K562 (cell line): ENCODE measurements around the gene SLC5A10. TPM values are rescaled to one million over a fixed set of nuclear protein-coding genes. Genes with fewer than 3 reads are reported as not detected.

Source experiments
- ATAC-seq: fragments of 200-7000 bp; cut with Tn5 transposase; 3 replicates; pipeline ENCODE4 v1.9.1; 2020; ENCODE audit warnings: moderate library complexity
- BruUV-seq: library from RNA; stranded (reverse); fragments of 400-500 nt; replicated peaks from 2 replicates; lab custom pipeline; 2021; lab: Mats Ljungman, UMichigan
- CTCF ChIA-PET: fragments of 300-600 bp; formaldehyde crosslinking; extraction: SDS; loops from one replicate; lab custom pipeline; 2021; ENCODE audit warnings: low intra/inter-chr PET ratio; lab: Yijun Ruan, JAX
- POLR2A ChIA-PET: fragments of 300-600, 350-650 bp; sonication (Branson Sonifier 250); formaldehyde crosslinking; extraction: SDS; loops from one replicate; lab custom pipeline; 2021; ENCODE audit warnings: antibody characterized with exemption, inconsistent platforms; lab: Yijun Ruan, JAX
- DNase-seq, 4 experiments: peaks; one replicate each; pipeline versions ENCODE4 v3.0.0 to v3.0.0-alpha.2; 2011 to 2018; ENCODE audit warnings: low spot score in 3 of 4, mixed read lengths in 3 of 4; ENCODE audit errors: extremely low read depth in 1 of 4
- FAIRE-seq: peaks from 2 replicates; lab custom pipeline; 2011; peaks lifted over from hg19 to GRCh38; lab: Jason Lieb, UNC
- H2AFZ ChIP-seq: 2 replicates; pipeline ENCODE4 v1.6.0; 2011; ENCODE audit warnings: low read depth, low read length, control low read depth, inconsistent platforms
- H3K27ac ChIP-seq: fragments of 200-600 bp; 3 replicates; pipeline ENCODE4 v1.8.0; 2011; ENCODE audit warnings: low read depth, mild to moderate bottlenecking, control low read depth, inconsistent platforms, low read length, moderate library complexity, mixed read lengths; ENCODE audit errors: extremely low read depth
- H3K27me3 ChIP-seq, 2 experiments: fragments of 300-600 bp in 1 of 2; 2 replicates in 1 of 2; 3 replicates in 1 of 2; pipeline versions ENCODE4 v1.6.0 to v1.8.0; 2011; ENCODE audit warnings: inconsistent platforms in 2 of 2, low read length in 2 of 2, mild to moderate bottlenecking in 1 of 2, mixed read lengths in 1 of 2, moderate library complexity in 1 of 2; ENCODE audit not compliant: control insufficient read depth in 2 of 2, insufficient read depth in 2 of 2
- H3K36me3 ChIP-seq: fragments of 300-600 bp; 3 replicates; pipeline ENCODE4 v1.8.0; 2011; ENCODE audit warnings: mild to moderate bottlenecking, low read length, inconsistent platforms; ENCODE audit not compliant: control insufficient read depth, insufficient read depth
- H3K4me1 ChIP-seq, 2 experiments: fragments of 200-600 bp in 1 of 2; replicated peaks in 1 of 2; 2 replicates in 1 of 2; 3 replicates in 1 of 2; pipeline versions ENCODE4 v1.5.1 to v1.8.0; 2011; ENCODE audit warnings: inconsistent platforms in 2 of 2, low read length in 2 of 2, mild to moderate bottlenecking in 1 of 2, mixed read lengths in 1 of 2, moderate library complexity in 1 of 2; ENCODE audit not compliant: control insufficient read depth in 2 of 2, insufficient read depth in 2 of 2
- H3K4me2 ChIP-seq: 2 replicates; pipeline ENCODE4 v1.6.1; 2011; ENCODE audit warnings: low read length, control low read depth, inconsistent platforms, mixed read lengths; ENCODE audit not compliant: insufficient read depth
- H3K4me3 ChIP-seq: fragments of 200-600 bp; sonication (generic), shearing (Covaris generic); 2 replicates; pipeline ENCODE4 v1.5.1; 2016; ENCODE audit warnings: control low read depth, inconsistent platforms
- H3K79me2 ChIP-seq: fragments of 200-600 bp; 3 replicates; pipeline ENCODE4 v1.8.0; 2011; ENCODE audit warnings: low read length, inconsistent platforms; ENCODE audit not compliant: control insufficient read depth, insufficient read depth
- H3K9ac ChIP-seq, 2 experiments: 2 replicates each; pipeline versions ENCODE4 v1.6.0 to v1.6.1; 2011; ENCODE audit warnings: low read depth in 2 of 2, low read length in 2 of 2, control low read depth in 1 of 2, inconsistent platforms in 1 of 2, mild to moderate bottlenecking in 1 of 2, mixed read lengths in 1 of 2; ENCODE audit not compliant: insufficient read depth in 1 of 2
- H3K9me1 ChIP-seq: one replicate; pipeline ENCODE4 v1.6.0; 2011; ENCODE audit warnings: inconsistent platforms, mild to moderate bottlenecking, low read length, moderate library complexity; ENCODE audit not compliant: control insufficient read depth, insufficient read depth
- H3K9me3 ChIP-seq: replicated peaks from 2 replicates; pipeline ENCODE4 v1.5.1; 2011; ENCODE audit warnings: low read depth, low read length, inconsistent platforms; ENCODE audit not compliant: control insufficient read depth, insufficient read depth
- H4K20me1 ChIP-seq: replicated peaks from 2 replicates; pipeline ENCODE4 v1.6.1; 2011; ENCODE audit warnings: low read length, inconsistent platforms, mixed read lengths; ENCODE audit not compliant: control insufficient read depth, insufficient read depth
- ARID1B ChIP-seq: fragments of 450-650 bp; IDR thresholded peaks from 2 replicates; pipeline ENCODE4 v1.6.1; 2016; ENCODE audit warnings: antibody characterized with exemption, mild to moderate bottlenecking, inconsistent platforms
- CBFA2T2 ChIP-seq: fragments of 450-650 bp; conservative IDR thresholded peaks from 2 replicates; pipeline ENCODE4 v1.6.1; 2017; ENCODE audit warnings: mild to moderate bottlenecking
- FOXA3 ChIP-seq, 2 experiments: fragments of 450-650 bp in 1 of 2; sonication (generic) in 1 of 2; formaldehyde crosslinking; IDR thresholded peaks in 1 of 2; conservative IDR thresholded peaks in 1 of 2; 2 replicates each; pipeline versions ENCODE4 v1.4.0 to v1.8.0; 2020 to 2022; ENCODE audit warnings: mild to moderate bottlenecking in 2 of 2, missing genetic modification reagents in 1 of 2
- MEIS2 ChIP-seq: fragments of 450-650 bp; IDR thresholded peaks from 2 replicates; pipeline ENCODE4 v1.6.1; 2014; ENCODE audit warnings: mild to moderate bottlenecking; ENCODE audit not compliant: partially characterized antibody
- MTA2 ChIP-seq: fragments of 450-650 bp; IDR thresholded peaks from 2 replicates; pipeline ENCODE4 v1.6.1; 2016; ENCODE audit warnings: low read depth
- NCOR1 ChIP-seq: fragments of 450-650 bp; IDR thresholded peaks from 2 replicates; pipeline ENCODE4 v1.6.1; 2016; ENCODE audit warnings: mild to moderate bottlenecking, moderate library complexity
- TAL1 ChIP-seq: fragments of 450-650 bp; IDR thresholded peaks from 2 replicates; pipeline ENCODE4 v1.6.1; 2016; ENCODE audit warnings: mild to moderate bottlenecking
- ZBTB8A ChIP-seq: fragments of 450-650 bp; IDR thresholded peaks from 2 replicates; pipeline ENCODE4 v1.6.1; 2018; ENCODE audit warnings: mild to moderate bottlenecking, moderate library complexity; ENCODE audit not compliant: partially characterized antibody
- ZC3H11A ChIP-seq: IDR thresholded peaks from 2 replicates; pipeline ENCODE4 v1.6.1; 2012; ENCODE audit warnings: low read depth, low read length, improper control_type of control experiment
- ZNF133 ChIP-seq: fragments of 250-450 bp; sonication (Bioruptor Pico); IDR thresholded peaks from 2 replicates; pipeline ENCODE4 v1.4.0; 2020; ENCODE audit warnings: mild to moderate bottlenecking
- WGBS: fragments of 100-300 bp; shearing (Covaris generic); methylation state at CpG from one replicate; pipeline ENCODE4 v1.1.6; 2016; ENCODE audit warnings: low coverage, mixed read lengths; ENCODE audit not compliant: insufficient coverage; ENCODE audit errors: missing lambda C conversion rate; 5-methylcytosine and 5-hydroxymethylcytosine counted together
- in situ Hi-C: fragments of 300-500 bp; cut with MboI; formaldehyde crosslinking; loops from 4 replicates; pipeline ENCODE4 v1.15.0; 2018; ENCODE audit warnings: inconsistent platforms, mixed read lengths
- intact Hi-C: fragments of 100-400 bp; cut with micrococcal nuclease; formaldehyde crosslinking; loops from 2 replicates; pipeline ENCODE4 v1.14.2; 2022
- polyA plus RNA-seq, 8 experiments: library from polyadenylated mRNA; depleted of rRNA in 4 of 8; stranded (reverse) in 5 of 8; unstranded in 3 of 8; fragments of >200 nt; fragmentation: Nextera tagmentation in 2 of 8; fragmentation: Illumina TruSeq in 1 of 8; extraction: Ambion mirVana in 2 of 8; extraction: Trizol in 1 of 8; gene quantifications; 2 replicates each; pipeline versions ENCODE4 v1.2.1 to v1.2.3, GENCODE V29; 2011 to 2014; ENCODE audit warnings: inconsistent platforms in 1 of 8, missing spikeins in 1 of 8
- total RNA-seq, 7 experiments: library from RNA; depleted of rRNA in 6 of 7; stranded (reverse); fragments of >200 nt in 6 of 7; fragmentation: Illumina TruSeq in 2 of 7; extraction: Trizol in 2 of 7; gene quantifications; 2 replicates each; pipeline versions ENCODE4 v1.2.1 to v1.2.3, GENCODE V29; 2011 to 2021; ENCODE audit warnings: low replicate concordance in 1 of 7
- TF ChIP-seq, protein P1 (sequence below): fragments of 450-650 bp; IDR thresholded peaks from 2 replicates; pipeline ENCODE4 v1.7.0; 2016; ENCODE audit warnings: borderline replicate concordance
- TF ChIP-seq, protein P2 (sequence below): IDR thresholded peaks from 2 replicates; pipeline ENCODE4 v1.6.1; 2014; ENCODE audit warnings: antibody characterized with exemption

SLC5A10 gene
- total and polyA plus RNA-seq, 9 of the 15 experiments (the other 6 are each of a cell fraction or from before 2014, with no cell fraction given): 0.03 to 0.09 (median 0.03) TPM; not detected in 5

DNA sequence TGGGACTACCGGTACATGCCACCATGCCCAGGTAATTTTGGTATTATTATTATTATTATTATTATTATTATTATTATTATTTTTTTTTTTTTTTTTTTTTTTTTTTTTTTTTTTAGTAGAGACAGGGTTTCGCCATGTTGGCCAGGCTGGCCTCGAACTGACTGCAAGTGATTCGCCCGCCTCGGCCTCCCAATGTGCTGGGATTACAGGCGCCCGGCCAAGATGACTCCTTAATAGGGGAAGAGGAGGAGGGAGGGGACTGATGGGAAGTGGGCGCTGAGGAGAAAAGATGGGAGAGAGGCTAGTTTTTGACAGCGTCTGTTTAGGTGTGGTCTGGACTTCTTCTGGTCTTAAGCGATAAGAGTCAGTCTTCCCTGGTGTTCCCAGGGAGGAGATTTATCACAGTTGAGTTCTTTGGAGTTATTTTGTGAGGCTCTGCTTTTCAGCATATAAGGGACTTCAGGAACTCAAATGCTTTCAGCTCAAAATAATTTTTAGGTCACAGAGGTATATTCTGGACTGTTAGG is 34.4 kb upstream of the SLC5A10 start (continued):
- TF ChIP-seq ARID1B (peak; percentile 74), MTA2 (0 out of 2 replicates have a peak, but pooled peaks have one; percentile 29), NCOR1 (peak; percentile 38; the same call in 1 of the 2 replicates), MEIS2 (peak; percentile 25), TAL1 (peak; percentile 62), ZBTB8A (no peak), ZNF133 (no peak), FOXA3 (CRISPR knock-in tag; conservative IDR thresholded peaks at IDR 0.05 in 1 of 2, IDR thresholded peaks at IDR 0.05 in 1 of 2) (no peak), CBFA2T2 (peak; percentile 21; the same call in 1 of the 2 replicates)
- TF ChIP-seq, all 486 proteins: peak for 15

GRCh38 chr17:18919963-18920362 is 32.0 kb upstream of the SLC5A10 start:
- CTCF ChIA-PET: no interaction called here
- no peak for ATAC-seq
- no peak overlapping the region for H3K9ac ChIP-seq

More at GRCh38 chr17:18919963-18920362, 32.0 kb upstream of the SLC5A10 start:
- FAIRE-seq (no peak), DNase-seq (no peak)
- Histone ChIP-seq H2AFZ (no peak overlapping the region), H3K9me3 (no peaks in the 10 kb centered on the region), H3K27me3 (no peaks in the 10 kb centered on the region), H3K79me2 (peaks cover 9% of the 10 kb centered on the region; the same call in 2 of the 3 replicates), H3K4me1 (peaks cover 16 to 31% of the 10 kb centered on the region in 2 experiments; a peak in 4 of 5 replicates), H4K20me1 (no peaks in the 10 kb centered on the region), H3K27ac (no peak overlapping the region), H3K4me2 (no peak overlapping the region), H3K9me1 (no peaks in the 10 kb centered on the region), H3K36me3 (peaks cover 21% of the 10 kb centered on the region), H3K4me3 (no peak overlapping the region)
- in situ Hi-C loops: no loop called here
- TF ChIP-seq ZC3H11A: no peak
- TF ChIP-seq, protein P1, sequence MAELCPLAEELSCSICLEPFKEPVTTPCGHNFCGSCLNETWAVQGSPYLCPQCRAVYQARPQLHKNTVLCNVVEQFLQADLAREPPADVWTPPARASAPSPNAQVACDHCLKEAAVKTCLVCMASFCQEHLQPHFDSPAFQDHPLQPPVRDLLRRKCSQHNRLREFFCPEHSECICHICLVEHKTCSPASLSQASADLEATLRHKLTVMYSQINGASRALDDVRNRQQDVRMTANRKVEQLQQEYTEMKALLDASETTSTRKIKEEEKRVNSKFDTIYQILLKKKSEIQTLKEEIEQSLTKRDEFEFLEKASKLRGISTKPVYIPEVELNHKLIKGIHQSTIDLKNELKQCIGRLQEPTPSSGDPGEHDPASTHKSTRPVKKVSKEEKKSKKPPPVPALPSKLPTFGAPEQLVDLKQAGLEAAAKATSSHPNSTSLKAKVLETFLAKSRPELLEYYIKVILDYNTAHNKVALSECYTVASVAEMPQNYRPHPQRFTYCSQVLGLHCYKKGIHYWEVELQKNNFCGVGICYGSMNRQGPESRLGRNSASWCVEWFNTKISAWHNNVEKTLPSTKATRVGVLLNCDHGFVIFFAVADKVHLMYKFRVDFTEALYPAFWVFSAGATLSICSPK: no peak
- TF ChIP-seq, protein P2, sequence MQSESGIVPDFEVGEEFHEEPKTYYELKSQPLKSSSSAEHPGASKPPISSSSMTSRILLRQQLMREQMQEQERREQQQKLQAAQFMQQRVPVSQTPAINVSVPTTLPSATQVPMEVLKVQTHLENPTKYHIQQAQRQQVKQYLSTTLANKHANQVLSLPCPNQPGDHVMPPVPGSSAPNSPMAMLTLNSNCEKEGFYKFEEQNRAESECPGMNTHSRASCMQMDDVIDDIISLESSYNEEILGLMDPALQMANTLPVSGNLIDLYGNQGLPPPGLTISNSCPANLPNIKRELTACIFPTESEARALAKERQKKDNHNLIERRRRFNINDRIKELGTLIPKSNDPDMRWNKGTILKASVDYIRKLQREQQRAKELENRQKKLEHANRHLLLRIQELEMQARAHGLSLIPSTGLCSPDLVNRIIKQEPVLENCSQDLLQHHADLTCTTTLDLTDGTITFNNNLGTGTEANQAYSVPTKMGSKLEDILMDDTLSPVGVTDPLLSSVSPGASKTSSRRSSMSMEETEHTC: no peak
- WGBS: 64% methylated on average over 4 of the region's 6 CpGs
- POLR2A ChIA-PET: no interaction called here
- BruUV-seq: no TSS peak
- intact Hi-C loops: no loop called here
